Measurements from ENCODE around the gene LCOR.

LCOR gene

DNA sequence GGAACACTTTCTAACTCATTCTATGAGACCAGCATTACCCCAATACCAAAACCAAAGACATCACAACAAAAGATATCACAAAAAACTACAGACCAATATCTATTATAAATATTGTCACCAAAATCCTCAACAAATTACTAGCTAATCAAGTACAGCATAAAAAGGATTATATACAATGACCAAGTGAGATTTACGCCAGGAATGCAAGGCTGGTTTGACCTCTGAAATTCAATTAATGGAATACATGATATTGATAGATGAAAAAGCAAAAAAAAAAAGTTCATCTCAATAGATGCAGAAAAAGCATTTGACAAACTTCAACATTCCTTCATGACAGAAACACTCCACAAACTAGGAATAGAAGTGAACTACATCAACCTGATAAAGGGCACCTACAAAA, 175.3 kb downstream of the LCOR start:
- in situ Hi-C loops (cut with HindIII; ENCODE audit: low sequenced_read_pairs) = no loop called here

DNA sequence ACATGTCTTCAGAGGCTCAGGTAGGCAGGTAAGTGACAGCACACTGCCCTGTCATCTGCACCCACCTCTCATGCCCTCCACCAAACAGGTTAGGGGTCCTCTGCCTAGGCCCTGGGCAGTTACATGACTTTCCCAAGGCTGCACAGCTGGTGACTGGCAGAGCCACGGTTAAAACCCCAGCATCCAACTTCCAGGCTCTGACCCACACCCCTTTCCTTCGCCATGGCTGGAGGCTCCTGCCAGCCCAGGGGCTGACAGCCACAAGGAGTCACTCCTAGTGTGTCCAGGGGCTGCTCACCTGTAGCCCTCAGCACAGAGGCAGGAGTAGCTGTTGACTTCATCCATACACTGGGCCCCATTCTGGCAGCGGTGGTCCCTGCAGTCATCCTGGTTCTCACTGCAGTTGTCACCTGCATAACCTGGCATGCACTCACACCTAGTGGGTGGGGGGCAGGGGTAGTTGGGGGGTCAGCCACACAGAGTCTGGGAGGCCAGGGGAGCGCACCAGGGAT, 178.7 kb downstream of the LCOR start:
- in situ Hi-C loops (cut with HindIII; ENCODE audit: low sequenced_read_pairs) = no loop called here

DNA sequence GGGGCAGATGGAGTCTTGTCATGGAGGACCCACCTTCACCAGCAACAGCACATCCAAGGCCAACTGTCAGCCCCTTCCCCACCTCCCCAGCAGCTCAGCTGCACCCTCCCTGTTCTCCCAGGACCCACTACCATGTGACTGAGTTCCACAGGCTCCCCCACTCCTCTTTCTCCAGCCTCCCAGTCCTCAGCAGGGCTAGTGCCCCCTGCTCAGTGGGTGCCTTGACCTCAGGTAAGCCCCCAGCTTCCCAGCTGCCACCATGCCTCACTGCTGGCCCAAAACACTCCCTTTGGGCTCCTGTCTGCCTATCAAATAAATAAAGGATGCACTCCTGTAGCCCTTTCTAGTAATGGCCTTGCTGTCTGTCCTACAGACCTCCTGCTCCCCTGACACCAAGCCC, 179.3 kb downstream of the LCOR start:
- in situ Hi-C loops (cut with HindIII; ENCODE audit: low sequenced_read_pairs) = no loop called here

DNA sequence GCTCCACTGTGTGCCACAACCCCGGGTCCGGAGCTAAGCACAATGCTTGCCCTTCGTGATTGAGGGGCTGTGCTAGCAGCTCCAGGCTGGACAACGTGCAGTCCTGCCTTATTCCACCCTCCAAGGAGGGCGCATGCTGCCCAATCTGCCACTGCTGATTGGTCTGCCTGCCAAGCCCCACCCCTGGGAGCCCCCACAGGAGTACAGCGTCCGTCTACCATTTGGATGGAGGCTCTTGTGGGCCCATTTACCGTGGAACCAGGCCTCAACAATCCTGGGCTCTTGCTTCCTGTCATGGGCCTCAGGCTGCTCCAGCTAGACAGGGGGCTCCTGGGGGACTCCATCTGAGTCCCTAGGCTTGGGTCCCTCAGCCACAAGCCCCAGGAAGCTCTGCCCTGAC, 180.4 kb downstream of the LCOR start:
- in situ Hi-C loops (cut with HindIII; ENCODE audit: low sequenced_read_pairs) = no loop called here

DNA sequence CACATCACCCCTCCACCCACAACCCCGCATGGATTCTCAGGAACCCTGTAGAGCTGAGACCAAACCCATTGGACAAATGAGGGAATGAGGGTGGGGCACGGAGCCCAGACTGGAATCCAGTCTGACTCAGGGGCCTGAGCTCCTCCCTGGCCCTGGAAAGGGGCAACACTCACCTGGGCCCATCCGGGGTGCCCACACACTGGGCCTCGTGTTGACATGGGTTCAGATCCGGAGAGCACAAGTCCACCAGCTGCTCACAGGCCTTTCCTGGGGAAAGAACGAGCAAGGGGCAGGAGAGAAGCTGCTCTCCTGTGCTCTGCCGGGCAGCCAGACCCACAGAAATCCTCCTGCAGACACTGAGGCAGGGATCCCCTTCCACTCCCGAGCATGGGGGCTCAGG, 181.5 kb downstream of the LCOR start:
- in situ Hi-C loops (cut with HindIII; ENCODE audit: low sequenced_read_pairs) = no loop called here

DNA sequence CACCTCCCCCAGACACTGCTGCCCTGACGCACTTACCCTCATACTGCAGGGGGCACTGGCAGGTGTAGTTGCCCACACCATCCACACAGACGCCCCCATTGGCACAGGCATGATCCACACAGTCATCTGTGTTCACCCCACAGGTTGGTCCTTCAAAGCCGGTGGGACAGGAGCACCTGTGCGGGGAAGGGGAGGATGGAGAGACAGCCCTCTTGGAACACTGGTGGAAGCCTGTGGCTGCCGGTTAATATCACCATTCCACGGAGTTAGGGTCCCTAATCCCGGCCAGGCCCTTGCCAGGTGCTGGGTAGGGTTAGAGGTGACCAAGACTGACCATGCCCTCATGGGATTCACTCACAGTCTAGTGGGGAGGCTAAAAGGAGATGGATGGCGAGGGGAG, 181.9 kb downstream of the LCOR start:
- in situ Hi-C loops (cut with HindIII; ENCODE audit: low sequenced_read_pairs) = no loop called here

DNA sequence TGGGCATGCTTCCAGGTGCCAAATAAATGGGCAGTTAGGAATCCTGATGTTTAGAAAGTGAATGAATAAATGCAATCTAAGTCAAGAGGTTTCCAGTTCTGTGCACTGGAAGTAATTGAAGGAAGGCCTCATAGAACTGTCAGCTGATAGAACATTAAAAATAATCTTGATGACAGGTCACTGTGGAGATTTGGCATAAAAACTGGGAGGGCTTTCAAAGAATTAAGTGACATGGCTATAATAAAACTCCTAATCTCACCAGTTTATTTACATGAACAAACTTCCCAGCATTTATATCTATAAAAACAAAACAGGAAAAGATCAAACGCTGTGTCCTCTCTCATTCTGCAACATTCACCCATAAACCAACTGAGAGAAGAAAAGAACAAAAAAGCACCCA, 183.1 kb downstream of the LCOR start:
- in situ Hi-C loops (cut with HindIII; ENCODE audit: low sequenced_read_pairs) = no loop called here

DNA sequence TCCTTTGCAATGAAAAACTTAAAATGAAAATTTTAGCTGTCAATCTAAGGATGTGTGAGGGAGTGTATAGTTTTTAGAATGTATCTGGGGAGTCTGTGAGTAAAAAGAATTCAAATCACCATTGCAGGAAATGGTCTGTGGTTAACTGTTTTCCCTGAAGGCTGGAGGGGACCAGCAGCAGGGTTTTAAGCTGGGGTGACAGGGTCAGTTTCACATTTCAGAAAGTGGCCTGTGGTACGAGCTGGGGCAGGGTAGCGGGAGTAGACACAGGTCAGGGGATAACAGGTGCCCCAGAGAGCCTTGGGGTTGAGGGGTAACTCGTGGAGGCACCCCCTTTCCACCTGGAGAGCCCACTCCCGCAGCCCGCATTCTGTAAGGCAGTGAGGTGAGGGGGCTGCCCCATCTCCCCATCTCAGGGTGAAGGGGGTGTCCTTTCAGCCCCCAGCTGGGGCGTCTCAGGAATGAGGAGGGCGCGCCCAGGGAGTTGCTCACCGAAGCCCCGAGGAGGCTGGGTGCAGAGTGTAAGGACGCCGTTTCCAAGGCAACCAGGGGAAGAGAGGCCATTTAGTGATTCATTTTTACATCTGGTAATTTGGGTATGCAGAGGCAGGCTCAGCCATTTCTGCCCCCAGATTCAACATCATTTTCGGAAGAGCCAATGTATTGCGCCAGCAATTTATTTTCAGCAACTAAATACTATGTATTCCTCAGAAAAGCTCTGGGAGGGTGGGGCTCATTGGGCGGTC, 184.8 kb downstream of the LCOR start:
- in situ Hi-C loops (cut with HindIII; ENCODE audit: low sequenced_read_pairs) = no loop called here

DNA sequence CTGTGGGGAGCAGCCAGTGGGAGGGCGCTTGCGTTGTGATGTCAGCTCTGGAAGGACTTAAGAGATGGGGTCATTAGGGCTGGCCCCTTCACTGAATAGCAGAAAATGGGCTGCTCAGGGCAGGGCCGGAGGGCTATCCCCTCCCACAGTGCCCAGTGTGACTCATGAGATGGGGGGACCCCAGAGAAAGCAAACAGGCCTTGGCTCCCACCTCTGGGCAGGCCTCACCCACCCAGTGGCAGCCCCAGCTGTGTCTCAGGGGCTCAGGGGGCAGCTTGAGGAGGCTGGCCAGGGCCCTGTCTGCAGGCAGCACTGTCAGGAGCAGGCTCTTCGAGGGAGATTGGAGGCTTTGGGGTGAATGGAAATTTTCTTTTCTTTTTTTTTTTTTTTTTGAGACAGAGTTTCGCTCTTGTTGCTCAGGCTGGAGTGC, 185.4 kb downstream of the LCOR start:
- in situ Hi-C loops (cut with HindIII; ENCODE audit: low sequenced_read_pairs) = no loop called here

DNA sequence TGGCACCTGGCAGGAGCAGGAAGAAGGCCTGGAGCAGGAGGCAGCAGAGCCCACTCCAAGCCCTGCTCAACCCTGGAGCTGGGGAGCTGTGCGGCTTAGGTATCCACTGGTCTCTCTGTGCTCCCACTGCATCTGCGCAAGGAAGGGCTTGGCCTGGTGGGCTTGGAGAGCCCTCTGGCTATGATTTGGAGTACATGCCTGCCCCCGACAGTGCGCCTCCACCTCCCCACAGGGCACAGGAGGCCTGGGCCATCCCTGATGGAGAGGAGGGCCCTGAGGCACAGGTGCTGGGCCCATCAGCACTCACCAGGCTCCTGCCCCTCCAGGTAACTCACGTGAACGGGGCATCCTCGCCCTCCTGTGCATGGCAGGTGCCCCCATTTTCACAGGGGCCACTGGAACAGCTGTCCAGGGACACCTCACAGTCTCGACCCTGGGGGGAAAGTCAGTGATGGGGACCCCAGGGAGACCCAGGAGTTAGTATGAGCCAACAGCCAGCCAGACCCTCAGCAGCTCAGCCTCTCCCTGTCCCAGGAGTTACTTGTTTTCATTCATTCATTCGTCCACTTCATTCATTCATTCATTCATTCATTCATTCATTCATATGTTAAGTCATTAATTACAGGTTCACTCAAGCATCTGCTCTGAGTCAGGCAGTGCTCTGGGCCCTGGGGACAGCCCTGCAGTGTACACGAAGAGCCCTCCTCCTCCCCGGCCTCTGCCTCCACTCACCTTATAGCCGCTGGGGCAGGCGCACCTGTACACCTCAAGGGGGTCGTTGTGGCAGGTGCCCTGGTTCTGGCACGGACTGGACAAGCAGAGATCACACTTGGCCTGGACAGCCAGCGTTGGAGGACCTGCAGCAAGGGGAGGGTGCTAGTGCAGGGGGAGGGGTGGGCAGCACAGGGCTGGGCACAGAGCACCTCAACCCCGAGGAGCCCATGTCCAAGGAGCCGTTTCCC, 186.4 kb downstream of the LCOR start:
- in situ Hi-C loops (cut with HindIII; ENCODE audit: low sequenced_read_pairs) = no loop called here

DNA sequence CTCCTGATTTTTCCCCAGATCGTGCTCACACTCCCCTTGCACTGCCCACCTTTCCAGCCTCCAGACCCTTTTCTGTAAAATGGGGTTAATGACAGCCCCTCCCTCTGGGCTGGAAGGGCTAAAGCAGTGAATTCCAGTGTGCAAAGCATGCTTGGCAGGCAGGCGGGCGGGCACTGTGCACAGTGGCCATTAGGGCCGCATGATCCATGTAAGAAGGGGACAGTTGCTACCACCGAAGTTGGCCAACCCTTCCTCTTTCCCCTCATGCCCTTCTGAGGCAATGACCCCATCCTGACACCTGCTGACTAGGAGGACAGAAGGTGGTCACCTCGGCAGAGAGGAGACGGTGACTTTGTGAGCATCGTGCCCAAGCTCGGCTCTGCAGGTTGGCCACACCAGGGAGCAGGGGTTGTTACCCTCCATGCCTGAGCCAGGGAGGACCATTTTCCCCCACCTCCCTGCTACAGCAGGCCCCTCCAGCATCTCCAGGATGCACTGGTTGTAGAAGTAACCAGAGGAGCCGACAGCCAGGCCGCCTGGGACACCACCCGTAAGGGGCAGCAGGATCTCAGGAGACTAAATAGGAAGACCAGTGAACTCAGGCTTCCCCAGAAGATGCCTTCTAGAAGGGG, 187.2 kb downstream of the LCOR start:
- in situ Hi-C loops (cut with HindIII; ENCODE audit: low sequenced_read_pairs) = no loop called here

DNA sequence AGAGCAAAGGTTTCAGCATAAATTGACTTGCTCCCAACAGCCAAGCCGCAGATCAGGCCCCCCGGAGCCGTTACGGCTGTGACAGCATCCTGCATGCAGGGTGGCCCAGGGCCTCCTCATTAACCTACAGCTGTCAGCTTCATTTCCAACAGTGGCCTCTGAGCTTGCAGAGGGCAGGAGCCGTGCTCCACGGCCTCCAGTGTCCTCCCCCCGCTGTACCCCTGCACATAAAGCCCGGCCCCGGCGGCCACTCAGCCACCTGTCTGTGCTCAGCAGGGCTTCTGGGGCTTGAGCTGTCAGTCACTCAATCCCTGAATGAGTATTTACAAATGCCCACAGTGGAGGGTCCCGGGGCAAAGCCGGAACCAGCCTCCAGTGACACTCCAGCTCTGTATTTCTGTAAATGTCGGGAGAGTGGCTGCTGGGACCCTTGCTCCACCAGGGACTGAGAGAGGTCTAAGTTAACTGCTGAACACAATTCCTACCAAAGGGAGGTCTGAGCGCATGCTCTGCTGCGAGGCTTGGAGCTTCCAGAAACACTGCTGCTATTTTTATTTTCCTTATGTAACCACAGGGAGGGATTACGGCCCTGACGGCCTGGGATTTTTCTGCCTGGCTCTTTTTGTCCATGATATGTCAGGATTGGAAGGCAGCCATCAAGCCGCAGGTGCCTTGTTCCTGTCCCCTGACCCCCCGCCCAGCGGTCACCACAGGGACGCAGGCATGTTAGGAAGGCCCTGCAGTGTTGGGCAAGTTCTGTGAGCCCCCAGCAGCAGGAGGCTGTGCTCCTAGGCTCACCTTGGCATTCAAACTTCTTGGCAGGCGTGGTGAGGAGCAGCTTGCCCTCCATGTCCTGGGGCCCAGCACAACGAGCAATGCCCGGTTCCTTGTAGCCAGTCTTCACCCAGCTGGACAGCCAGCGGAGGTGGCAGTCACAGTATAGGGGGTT, 188.6 kb downstream of the LCOR start:
- in situ Hi-C loops (cut with HindIII; ENCODE audit: low sequenced_read_pairs) = no loop called here

DNA sequence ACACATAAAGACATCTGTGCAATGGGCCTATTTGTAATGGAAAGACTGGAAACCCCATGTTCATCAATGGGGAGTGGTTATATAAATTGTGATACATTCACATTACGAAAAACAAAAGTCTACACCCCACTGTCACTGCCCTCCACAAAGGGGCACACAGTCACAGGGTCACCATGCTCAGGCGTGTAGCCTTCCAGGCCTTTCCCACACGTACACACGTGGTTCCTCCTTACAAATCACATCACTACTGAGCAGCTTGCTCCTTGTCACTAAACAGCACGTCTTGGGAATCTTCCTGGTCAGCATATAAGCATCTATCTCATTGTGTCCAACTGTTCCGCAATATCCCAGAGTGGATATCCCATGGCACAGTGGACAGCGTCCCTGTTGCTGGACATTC, 190.5 kb downstream of the LCOR start:
- in situ Hi-C loops (cut with HindIII; ENCODE audit: low sequenced_read_pairs) = no loop called here

DNA sequence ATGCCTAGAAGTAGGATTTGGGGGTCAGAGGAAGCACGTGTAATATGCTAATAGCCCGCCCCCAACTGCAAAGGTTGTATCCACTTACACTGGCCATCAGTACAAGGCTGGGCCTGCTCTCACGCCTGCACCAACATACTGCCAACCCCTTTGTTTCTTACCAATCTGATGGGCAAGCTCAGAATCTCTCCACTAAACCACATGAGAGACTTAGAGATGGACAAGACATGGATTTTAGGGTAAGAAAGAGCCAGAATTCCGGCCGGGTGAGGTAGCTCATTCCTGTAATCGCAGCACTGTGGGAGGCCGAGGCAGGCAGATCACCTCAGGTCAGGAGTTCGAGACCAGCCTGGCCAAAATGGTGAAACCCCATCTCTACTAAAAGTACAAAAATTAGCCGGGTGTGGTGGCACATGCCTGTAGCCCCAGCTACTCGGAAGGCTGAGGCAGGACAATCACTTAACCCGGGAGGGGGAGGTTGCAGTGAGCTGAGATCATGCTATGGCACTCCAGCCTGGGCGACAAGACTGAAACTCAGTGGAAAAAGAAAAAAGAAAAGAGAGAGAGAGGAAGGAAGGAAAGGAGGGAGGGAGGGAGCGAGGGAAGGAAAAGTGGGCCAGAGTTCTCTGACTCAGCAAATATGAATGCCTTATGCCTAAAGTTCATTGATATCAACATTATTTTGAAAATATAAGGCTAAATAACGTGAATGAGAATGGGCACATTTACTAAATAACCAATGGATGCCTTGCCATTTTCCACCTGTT, 191.5 kb downstream of the LCOR start:
- in situ Hi-C loops (cut with HindIII; ENCODE audit: low sequenced_read_pairs) = no loop called here

DNA sequence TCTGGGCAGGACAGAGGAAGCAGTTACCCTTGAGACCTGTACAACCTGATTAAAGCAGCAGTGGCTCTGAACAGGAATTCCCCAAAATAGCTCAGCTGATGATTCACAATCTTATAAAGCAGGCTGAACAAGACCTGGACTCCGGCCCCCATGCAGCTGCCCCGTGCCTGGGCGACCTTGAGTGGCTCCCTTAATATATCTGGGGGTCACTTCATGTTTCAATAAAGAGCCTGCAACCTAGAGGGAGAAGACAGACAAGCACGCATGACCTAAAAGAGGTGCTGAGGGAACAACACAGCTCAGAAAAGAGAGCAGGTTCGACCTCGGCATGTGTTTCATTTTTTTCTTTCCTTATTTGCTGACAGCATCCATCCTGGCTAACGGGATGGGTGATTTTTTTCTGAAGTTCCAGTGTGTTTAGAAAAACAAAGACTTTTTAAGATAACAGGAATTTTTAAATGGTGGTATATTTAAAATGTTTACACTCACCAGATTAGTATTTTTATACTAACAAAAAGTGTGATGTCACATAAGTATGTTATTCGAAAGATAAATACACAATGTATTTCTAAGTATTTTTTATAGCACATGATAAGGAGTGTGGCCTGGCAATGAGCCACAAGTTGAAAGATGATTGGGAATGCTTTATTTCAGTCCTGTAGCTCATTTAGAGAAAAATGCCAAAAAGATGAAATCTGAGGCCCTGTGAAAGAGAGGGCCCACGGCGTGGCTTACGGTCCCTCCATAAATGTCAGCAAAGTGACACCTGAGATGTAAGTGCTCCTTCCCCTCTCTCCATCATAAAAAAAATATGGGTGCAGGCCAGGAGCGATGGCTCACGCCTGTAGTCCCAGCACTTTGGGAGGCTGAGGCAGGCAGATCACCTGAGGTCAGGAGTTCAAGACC, 192.3 kb downstream of the LCOR start:
- in situ Hi-C loops (cut with HindIII; ENCODE audit: low sequenced_read_pairs) = no loop called here

DNA sequence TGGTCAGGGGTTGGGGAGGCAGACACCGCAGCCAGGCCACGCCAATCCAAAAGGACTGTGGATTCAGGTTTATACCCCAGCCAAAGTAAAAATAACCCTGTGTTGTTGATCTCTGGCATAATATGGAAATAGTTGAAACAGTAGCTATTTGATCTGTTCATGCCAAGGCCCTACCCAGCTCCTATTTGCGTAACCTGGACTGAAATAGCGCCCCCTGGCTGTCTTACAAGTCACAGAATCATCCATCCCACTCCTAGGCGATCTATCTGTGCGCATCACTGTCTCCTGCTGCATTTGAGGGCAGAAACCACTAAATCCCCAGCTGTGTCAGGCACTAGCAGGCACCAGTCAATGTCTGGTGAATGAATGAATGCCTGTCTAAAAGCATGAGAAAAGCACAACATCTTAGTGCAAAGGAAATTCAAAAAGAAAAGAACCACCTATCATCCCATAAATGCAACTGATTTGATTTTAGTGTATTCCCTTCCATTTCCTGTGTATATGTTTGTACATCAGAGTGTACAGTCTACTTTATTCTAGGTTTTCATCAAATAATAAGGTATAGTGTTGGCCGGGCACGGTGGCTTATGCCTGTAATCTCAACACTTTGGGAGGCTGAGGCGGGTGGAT, 193.6 kb downstream of the LCOR start:
- in situ Hi-C loops (cut with HindIII; ENCODE audit: low sequenced_read_pairs) = no loop called here

DNA sequence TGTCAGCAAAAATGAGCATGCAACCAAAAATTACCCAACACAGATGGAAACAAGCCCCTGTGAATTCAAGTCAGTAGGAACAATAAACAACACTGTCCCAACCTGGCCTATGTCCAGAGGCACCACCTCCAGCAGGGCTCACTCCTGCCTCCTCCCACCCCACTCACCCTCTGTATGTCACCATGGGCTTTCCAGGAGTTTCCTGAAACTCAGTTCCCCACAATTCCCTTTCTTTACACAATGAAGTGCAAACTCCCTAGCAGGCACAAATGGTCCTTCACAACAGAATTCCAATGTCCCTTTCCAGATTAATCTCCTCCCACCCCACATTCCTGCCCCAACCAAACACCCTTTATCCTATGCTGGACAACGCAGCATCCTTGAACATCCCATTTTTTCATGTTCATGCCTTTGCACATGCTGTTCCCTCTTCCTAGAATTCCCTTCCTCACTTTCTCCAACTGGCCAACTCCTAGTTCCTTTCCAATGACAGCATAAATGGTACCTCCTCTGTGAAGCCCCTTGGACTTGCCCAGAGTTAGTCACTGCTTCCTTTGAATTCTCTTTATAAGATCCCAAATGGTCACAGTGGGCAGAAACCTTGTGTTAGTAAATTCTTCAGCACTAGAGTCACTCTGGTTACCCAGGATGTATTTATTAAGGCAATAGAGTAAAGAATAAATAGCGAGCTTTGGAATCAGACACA, 196.2 kb downstream of the LCOR start:
- in situ Hi-C loops (cut with HindIII; ENCODE audit: low sequenced_read_pairs) = no loop called here

DNA sequence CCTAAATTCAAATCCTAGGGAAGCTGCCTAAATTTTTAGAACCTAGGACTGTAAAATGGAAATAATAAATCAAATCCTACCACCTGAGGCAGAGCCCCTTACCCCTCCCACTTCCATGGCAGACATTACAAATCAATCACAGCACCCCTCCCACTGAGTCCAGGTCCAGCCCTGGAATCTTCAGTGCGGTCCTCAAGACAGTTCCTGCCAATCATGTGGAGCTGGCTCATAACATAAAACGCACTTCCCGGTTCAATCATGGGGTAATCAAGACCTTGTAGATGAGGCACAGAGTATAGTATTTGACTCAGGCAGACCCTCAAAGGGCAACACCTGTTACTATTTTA, 196.7 kb downstream of the LCOR start:
- in situ Hi-C loops (cut with HindIII; ENCODE audit: low sequenced_read_pairs) = no loop called here
